ENCODE data around the gene ANKIB1.
"Not testable (repeated sequence)": the region's sequence is repeated elsewhere in the genome, so short reads cannot be mapped to it uniquely, and the experiment has no call there.

The ANKIB1 gene

GRCh38 chr7:92332782-92333181 lies 87.0 kb downstream of the ANKIB1 start:
- DNase-seq (ENCODE audit: low read depth), result no peak

- no peak for DNase-seq (ENCODE audit: low read depth)
Measured at GRCh38 chr7:92333866-92334265, 88.1 kb downstream of the ANKIB1 start.

- DNase-seq (ENCODE audit: low read depth), result no peak
Measured at GRCh38 chr7:92335574-92335973, 89.8 kb downstream of the ANKIB1 start.

GRCh38 chr7:92336662-92337340 lies 91.0 kb downstream of the ANKIB1 start:
- DNase-seq (ENCODE audit: low read depth), result no peak

GRCh38 chr7:92340016-92340415 lies 94.2 kb downstream of the ANKIB1 start:
- no peak for DNase-seq (ENCODE audit: low read depth)

GRCh38 chr7:92343714-92344113 lies 97.9 kb downstream of the ANKIB1 start:
- DNase-seq (ENCODE audit: low read depth), result no peak

GRCh38 chr7:92352009-92352408 lies 106.2 kb downstream of the ANKIB1 start:
- no peak for DNase-seq (ENCODE audit: low read depth)

- DNase-seq (ENCODE audit: low read depth), result no peak
Measured at GRCh38 chr7:92354214-92354613, 108.4 kb downstream of the ANKIB1 start.

- DNase-seq (ENCODE audit: low read depth), result no peak
Measured at GRCh38 chr7:92356406-92356805, 110.6 kb downstream of the ANKIB1 start.

GRCh38 chr7:92357260-92357659 lies 111.5 kb downstream of the ANKIB1 start:
- DNase-seq (ENCODE audit: low read depth), result no peak

GRCh38 chr7:92359179-92359578 lies 113.4 kb downstream of the ANKIB1 start:
- DNase-seq (ENCODE audit: low read depth), result not testable (repeated sequence)

GRCh38 chr7:92359801-92360200 lies 114.0 kb downstream of the ANKIB1 start:
- no peak for DNase-seq (ENCODE audit: low read depth)

GRCh38 chr7:92360387-92360786 lies 114.6 kb downstream of the ANKIB1 start:
- no peak for DNase-seq (ENCODE audit: low read depth)

GRCh38 chr7:92362131-92362530 lies 116.4 kb downstream of the ANKIB1 start:
- no peak for DNase-seq (ENCODE audit: low read depth)

GRCh38 chr7:92366730-92367129 lies 121.0 kb downstream of the ANKIB1 start:
- no peak for DNase-seq (ENCODE audit: low read depth)

- no peak for DNase-seq (ENCODE audit: low read depth)
Measured at GRCh38 chr7:92368741-92369140, 123.0 kb downstream of the ANKIB1 start.

GRCh38 chr7:92375013-92375412 lies 129.2 kb downstream of the ANKIB1 start:
- no peak for DNase-seq (ENCODE audit: low read depth)

- no peak for DNase-seq (ENCODE audit: low read depth)
Measured at GRCh38 chr7:92391071-92391470, 145.3 kb downstream of the ANKIB1 start.

GRCh38 chr7:92397542-92397941 lies 151.8 kb downstream of the ANKIB1 start:
- DNase-seq (ENCODE audit: low read depth), result no peak

GRCh38 chr7:92400013-92400412 lies 154.2 kb downstream of the ANKIB1 start:
- no peak for DNase-seq (ENCODE audit: low read depth)

GRCh38 chr7:92402920-92403759 lies 157.4 kb downstream of the ANKIB1 start:
- no peak for DNase-seq (ENCODE audit: low read depth)

- no peak for DNase-seq (ENCODE audit: low read depth)
Measured at GRCh38 chr7:92403760-92404074, 157.9 kb downstream of the ANKIB1 start.

GRCh38 chr7:92404170-92404614 lies 158.4 kb downstream of the ANKIB1 start:
- DNase-seq (ENCODE audit: low read depth), result no peak

- no peak for DNase-seq (ENCODE audit: low read depth)
Measured at GRCh38 chr7:92409357-92409756, 163.6 kb downstream of the ANKIB1 start.

All from CMK (cell line).